ENCODE data around the gene ZBP1.

ZBP1 gene, protein sequence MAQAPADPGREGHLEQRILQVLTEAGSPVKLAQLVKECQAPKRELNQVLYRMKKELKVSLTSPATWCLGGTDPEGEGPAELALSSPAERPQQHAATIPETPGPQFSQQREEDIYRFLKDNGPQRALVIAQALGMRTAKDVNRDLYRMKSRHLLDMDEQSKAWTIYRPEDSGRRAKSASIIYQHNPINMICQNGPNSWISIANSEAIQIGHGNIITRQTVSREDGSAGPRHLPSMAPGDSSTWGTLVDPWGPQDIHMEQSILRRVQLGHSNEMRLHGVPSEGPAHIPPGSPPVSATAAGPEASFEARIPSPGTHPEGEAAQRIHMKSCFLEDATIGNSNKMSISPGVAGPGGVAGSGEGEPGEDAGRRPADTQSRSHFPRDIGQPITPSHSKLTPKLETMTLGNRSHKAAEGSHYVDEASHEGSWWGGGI

DNA sequence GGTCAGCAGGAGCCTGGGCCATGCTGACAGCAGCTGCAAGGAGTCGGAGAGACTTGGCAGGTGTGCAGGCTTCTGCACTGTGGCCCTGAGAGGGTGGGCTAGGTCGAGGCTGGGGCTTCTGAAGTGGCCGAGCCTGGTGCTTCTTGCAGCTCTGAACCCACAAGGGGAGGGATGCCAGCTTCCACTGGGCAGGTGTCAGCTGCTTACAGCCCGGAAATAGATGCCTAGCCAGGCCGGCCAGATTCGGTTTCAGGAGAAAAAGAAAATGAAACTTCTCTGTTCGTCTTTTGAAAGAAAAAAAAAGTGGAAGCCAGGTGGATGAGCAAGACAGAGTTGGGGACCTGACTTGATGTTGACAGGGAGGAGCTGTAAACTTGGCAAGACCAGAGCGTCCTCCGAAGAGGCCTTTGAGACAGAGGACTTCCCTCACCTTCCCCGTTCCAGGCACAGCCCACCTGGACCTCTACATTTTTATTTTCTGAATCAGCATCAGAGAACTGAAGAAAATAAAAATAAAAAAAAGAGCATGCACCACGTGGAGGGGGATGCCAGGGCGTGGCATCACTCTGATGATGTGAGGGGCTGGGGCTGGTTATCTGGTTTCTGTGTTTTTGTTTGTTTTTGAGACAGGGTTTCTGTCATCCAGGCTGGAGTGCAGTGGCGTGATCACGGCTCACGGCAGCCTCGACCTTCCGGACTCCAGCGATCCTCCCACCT lies at the start of gene ZBP1:
Gene ZBP1 (minus strand): TSS at position 153 of the 717 bp plus-strand sequence. CDS start 131 bp downstream, at position 22.
- DNase-seq (ENCODE audit: low read depth in 2 of 2): peak in 1 of 2 donors; percentile 25

DNA sequence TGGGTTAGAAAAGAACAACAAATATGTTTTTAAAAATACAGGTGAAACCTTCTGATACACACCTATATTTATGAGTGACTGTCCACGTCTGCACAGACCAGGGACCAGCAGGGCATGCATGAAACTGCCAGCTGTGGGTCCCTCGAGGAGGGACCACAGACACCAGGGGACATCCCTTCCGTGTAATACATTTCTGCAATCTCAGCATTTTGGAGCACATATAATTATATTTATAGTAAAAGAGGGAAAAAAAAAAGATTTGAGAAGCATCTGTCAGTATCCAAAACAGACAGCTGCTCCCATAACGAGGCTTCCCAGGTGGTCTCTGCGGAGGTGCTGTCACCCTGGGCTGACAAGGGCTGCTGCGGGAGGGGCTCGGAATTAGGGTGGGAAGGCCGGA lies 49.4 kb upstream of the ZBP1 start:
- DNase-seq (ENCODE audit: low read depth in 2 of 2): no peak

DNA sequence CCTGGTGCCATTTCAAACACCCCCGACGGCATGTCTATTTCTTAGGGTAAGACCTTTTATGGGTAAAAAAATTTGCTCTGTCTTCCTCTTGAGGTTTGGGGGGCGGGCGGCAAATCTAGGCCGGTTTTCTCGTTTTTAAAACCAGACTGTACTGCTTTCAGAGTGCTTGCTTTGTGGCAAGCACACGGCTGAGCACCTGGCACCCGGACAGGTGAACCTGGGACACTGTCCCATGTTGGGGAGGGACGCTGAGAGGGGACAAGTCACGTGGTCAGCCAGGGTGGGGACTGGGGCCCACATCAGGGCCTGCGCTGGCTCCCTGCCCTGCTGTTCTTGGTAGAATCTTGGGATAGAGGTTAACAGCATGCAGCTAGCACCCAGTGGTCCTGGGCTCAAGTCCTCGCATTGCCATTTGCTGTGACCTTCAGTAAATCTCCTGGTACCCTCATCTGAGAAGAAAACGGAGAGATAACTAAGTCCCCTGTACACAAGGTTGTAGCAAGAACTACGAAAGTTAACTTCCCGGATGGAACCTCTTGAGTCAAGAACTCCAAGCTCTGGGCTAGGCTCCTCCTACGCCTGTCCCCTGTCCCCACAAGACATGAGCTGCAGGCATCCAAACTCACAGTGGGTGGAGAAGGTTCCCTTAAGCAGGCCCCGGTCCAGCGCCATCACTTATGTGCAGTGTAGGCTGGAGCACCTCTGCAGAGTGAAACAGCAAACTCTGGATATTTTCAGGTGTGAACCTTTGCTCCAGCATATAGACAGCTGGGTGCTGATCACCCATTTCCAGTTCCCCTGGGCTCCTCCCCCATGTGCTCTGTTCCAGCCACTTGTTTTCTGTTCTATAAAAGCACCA lies 47.9 kb upstream of the ZBP1 start:
- no peak for DNase-seq (ENCODE audit: low read depth in 2 of 2)

DNA sequence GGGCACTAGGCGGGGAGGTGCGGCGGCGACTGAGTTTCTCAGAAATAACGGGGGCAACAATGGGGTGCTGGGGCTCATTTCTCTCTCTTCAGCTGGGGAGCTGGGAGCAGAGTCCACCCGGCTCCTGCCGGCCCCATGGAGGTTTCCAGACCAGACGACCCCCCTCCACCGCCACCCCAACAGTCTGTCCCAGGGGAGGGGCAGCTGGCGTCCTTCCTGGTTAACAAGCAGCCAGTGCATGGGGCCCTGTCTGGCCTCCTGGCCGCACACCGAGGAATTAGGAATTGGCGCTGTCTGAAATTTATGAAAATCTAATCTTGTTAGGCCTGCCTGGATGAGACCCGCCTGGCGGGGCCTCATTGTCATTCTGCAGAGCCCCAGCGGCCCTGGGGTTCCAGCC lies 47.2 kb upstream of the ZBP1 start:
- no peak for DNase-seq (ENCODE audit: low read depth in 2 of 2)

DNA sequence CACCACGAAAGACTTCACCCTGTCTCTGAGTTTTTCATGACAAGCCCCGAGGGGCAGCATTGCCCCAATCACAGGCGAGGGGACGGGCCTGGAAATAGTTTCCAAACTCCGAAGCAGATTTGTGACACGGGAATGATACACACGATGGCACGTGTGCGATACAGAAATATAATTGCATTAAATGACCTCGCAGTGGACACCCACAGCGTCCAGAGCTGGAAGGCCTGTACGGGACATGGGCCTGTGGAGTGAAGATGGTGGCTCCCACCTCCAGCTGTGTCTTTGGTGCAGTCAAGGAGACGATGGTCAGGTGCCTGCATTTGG lies 46.6 kb upstream of the ZBP1 start:
- no peak for DNase-seq (ENCODE audit: low read depth in 2 of 2)

DNA sequence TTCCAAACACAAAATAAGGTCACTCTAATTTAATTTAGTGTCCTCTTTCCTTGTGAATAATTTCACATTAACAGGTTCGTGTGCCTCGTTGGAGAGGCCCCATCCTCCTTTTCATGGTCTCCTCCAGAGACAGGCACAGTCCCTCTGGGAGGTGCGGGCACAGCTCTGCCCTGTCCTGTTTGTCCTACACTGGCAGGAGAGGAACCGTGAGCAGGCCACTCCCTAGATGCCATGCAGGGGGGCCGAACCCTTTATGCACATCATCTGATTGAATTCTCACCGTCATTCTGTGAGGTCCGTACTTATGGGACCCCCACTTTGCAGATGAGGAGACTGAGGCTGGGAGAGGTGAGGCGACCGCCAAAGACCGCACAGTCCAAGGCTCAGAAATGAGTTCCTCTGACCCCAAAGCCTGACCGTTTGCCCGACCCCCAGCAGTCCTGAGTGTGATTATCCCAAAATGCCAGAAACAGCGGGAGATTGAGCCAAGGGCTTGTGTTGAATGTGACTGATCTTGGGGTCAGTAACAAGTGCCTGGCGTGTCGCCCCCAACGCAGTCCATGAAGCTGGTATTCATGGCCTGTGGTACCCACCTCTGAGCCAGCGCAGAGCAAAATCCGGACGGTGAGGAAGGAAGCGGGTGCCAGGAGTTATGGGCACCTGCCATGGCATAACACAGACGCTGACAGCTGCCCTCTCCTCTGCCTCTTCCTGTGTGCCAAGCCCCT lies 46.0 kb upstream of the ZBP1 start:
- DNase-seq (ENCODE audit: low read depth in 2 of 2): no peak

DNA sequence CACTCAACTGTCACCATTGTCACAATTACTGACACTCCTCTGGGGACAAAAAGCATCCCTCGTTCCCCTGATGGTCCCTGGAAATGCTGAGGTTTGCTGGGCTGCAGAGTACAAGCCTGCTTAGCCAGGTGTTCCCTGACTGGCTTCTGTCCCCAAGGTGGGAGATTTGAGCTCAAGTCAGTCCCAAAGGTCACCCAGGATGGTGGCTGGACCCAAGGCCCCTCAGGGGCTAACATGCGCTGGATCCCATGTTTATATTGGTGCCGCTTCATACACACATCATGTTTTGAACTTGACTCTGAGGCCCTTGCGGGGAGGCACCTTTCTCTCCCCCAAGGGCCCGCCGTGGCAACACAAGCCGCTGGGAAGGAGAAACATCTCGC lies 45.4 kb upstream of the ZBP1 start:
- no peak for DNase-seq (ENCODE audit: low read depth in 2 of 2)

DNA sequence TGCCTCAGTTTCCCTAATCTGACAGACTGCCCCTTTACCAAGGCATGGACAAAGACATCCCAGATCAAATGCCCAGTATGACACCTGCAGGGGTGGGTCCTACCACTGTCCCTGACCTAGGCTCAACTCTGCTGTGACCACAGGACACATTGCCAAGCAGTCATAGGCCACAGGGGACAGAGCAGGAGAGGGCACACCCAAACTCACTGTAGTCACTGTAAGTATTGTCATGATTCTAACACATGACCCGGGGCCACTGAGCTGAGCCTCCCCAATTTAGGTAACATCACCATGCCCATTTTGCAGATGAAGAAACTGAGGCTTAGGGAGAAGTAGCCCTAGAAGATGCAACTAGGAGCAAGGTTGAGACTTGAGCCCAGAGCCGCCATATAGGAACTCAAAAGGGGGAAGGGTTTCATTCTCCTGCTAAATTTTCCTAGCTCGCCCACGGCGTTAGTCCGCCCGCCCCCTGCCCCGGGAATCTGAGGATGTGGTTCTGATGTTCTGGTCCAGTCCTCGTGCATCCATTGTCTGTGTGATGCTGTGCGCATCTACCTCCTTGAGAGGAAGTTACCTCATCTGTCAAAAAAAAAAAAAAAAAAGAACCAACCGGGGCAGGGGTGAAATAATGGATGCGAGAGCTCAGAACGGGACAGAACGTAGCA lies 44.8 kb upstream of the ZBP1 start:
- DNase-seq (ENCODE audit: low read depth in 2 of 2): no peak

DNA sequence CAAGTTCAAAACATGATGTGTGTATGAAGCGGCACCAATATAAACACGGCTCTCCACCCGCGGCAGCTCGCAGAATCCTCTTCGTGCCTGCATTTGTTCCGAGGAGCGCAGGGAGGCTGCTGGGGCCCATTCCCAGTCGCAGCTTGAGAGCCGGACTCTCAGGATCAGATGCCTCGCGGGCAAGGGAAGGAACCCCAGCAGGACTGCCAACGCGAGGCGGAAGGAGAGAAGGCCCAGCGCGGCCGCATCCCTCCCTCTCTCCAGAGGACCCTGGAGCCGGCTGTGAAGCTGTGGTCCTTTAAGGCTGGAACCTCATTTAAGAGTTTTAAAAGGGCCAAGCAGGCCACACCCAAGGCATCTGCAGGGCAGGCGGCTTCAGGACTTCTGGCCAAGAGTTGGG lies 44.2 kb upstream of the ZBP1 start:
- no peak for DNase-seq (ENCODE audit: low read depth in 2 of 2)

DNA sequence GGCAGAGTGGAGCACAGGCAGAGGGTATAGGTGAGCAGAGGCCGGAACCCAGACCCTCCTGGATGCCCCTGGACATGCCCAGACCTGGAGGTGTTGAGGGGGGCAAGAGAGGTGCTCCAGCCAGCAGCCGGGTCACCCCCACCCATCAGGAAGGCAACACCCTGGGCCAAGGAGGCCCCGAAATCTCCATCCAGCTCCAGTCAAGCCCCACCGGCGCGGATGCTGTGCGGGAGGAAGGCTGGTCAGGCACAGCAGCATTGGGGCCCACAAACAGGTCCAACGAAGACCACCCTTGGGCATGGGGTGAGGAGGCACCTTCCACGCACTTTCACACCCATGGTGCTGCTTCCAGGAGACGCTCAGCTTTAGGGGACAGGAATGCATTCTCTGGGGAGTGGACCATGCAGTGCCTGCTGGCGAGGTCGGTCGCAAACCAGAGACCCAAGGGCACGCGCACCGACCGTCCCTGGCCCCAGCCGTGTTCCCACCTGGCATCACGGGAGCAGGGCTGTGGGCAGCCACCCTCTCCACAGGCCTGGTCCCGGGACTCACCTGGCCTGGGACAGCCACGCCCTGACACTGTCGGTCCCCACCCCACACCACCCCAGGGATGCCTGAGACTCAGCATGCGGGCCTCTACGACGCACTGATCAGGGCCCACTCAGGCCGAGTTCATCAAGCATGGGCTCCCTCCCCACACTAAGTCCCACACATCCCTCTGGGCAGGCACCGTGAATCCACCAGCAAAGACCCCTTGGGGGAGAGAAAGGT lies 43.6 kb upstream of the ZBP1 start:
- DNase-seq (ENCODE audit: low read depth in 2 of 2): no peak

DNA sequence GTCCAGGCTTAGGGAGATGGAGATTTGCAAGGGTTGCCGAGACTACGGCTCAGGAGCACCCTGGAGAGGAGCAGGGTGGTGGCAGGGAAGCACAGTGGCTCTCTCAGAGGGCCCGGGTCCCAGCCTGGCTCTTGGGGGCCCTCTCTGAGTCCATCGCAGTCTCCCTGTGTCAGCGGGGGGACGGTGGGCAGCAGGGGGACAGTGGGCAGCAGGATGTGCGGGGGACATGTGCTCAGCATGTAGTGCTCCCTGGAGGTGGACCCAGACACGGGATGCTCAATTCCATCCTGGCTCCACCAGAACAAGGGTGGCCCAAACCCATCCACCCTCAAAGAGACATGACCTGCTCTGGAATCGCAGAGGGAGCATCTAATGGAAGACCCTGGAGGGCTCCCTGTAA lies 43.0 kb upstream of the ZBP1 start:
- DNase-seq (ENCODE audit: low read depth in 2 of 2): no peak

DNA sequence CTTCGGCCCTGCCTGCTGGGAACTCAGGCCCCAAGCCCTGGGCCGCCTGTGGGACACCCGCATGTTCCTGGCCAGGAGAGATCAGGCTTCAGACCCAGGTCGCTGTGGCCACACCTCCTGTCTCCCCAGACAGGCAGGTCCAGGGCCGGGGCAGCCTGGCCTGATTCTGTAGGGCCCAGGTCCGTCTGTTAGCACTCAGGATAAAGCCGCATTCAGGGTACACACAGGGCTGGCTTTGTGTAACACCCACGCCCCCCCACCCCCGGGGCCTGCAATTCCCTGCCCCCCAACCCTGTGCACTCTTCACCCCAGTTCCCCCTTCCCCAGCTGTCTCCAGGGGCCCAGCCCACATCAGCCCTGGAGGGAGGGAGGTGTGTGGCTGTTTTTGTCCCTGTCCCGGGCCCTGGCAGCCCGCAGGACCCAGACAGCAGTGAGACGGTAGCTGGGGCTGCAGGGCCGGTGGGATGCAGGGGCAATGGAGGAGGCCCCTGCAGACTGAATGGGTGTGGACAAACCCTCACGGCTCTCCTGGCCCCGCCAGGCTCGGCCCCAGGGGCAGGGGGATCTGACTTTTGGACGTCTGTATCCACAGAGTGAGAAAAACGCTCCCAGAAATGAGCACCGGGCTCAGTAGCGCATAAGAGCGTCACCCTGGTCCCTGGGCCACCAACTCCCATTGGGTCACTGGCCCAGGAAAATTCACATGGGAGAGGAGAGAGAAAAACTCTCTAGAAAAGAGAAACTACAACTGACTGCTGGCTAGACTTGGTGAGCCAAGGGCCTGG lies 42.4 kb upstream of the ZBP1 start:
- DNase-seq (ENCODE audit: low read depth in 2 of 2): no peak

DNA sequence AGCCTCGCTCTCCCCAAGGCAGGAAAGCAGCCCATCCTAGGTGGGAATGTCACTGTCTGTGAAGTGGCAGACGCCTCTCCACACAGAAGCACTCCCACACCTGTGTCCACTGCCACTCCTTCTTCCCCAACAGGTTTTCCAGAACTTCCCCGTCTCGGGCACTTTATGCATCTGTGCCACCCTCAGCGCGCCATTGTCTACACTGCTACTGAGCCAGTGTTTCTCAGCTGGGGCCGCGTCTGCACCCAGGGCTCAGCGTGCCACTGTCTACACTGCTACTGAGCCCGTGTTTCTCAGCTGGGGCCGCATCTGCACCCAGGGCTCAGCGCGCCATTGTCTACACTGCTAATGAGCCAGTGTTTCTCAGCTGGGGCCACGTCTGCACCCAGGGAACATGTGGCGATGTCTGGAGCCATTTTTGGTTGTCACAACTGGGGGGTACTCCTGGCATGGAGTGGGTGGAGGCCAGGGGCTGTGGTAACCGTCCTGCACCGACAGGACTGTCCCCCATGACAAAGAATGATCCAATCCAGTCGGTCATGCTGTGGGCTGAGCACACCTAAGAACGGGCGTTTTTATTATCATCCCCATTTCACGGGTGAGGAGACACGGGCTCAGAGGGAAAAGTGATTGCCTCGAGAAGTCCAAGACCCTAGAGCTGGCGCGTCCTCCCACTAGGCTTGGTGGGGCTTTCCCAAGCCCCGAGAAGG lies 41.7 kb upstream of the ZBP1 start:
- DNase-seq (ENCODE audit: low read depth in 2 of 2): no peak

DNA sequence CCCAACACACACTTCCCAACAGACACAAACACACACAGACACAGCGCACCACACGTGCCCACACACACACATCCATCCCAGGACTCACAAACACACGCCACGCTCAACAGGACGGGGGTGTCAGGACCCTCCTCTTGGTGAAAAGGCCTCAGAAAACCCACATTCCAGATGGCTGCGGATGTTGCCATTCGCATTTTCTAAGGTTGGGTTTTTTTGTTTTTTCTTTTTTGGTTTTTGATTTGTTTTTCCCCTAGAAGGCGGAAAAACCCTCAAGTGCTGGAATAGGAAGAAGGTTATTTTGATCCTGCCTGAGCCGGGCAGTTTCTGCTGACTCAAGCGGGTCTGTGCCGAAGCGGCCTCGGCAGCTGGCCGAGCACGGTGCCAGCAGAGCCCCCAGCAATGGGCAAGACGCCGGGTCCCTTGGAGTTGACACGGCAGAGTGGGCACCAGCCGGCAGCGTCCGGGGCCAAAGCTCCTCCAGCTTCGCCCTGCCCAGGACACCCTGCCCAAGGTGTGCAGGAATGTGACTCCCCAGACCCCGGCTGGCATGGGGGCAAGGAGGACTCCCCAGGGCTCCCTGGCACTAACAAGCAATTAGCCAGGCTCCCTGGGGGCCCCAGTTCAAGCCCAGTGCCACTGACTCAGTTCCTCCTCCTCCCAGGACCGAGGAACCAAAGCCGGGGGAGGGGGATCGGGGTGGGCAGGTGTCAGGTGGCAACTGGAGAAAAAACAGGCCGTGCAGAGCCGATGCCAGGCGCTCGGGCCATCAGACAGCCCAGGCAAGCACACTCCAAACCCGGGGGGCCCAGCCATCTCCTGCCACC lies 40.9 kb upstream of the ZBP1 start:
- DNase-seq (ENCODE audit: low read depth in 2 of 2): no peak

DNA sequence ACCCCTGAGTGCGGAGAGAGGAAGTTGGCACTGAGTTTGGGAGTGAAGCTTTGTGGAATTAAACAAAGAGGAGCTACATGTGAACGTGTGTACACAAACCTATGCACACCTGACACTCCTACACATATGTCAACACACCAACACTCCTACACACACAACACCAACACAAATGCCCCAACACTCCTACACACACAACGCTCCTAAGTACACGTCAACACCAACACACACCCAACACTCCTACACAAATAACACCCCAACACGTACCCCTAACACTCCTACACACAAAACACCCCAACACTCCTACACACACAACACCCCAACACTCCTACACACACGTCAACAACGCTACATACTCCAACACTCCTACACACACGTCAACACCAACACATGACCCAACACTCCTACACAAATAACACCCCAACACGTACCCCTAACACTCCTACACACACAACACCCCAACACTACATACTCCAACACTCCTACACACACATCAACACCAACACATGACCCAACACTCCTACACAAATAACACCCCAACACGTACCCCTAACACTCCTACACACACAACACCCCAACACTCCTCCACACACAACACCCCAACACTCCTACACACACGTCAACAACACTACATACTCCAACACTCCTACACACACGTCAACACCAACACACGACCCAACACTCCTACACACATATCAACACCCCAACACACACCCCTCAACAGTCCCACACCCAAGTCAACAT lies 40.1 kb upstream of the ZBP1 start:
- no peak for DNase-seq (ENCODE audit: low read depth in 2 of 2)

DNA sequence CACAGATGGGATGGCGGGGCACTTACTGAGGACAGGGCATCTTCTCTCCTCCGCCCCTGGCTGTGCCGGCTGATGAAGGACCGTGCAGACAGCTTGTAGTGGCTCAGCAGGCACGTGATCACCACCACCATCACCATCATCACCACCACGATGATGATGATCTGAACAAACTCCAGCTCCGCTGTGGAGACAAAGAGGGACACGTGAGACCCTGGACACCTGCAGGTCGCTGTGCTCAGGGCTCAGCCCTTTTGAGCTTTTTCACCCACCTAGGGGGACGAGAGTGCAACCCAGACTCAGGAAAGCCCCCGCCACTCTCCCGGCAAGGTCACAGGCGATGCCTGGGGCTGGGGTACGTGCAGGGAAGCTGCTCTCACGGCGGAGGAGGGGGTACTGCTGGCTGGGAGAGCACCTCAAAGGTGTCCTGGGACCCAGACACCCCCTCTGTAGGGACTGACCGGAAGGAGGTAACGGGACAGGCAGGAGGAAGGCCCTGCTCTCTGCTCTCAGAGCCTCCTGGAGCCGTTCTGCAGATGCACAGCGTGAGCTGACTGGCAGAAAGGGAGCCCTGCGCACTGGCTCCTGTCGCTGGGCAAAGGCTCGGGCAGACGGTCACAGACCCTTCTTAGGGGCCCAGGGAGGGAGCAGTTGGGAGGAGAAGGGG lies 39.4 kb upstream of the ZBP1 start:
- DNase-seq (ENCODE audit: low read depth in 2 of 2): no peak

Measured in stimulated activated CD4-positive, alpha-beta T cell treated with anti-CD3 and anti-CD28 coated beads, Interleukin-4, amount 100 ng/mL, for 48 hours (primary cell).